Measurements from ENCODE around the gene BTBD9.

BTBD9 gene

GRCh38 chr6:38187811-38188590, 451.7 kb downstream of the BTBD9 start:
- no peaks in the 10 kb centered on the region for H3K9me3 ChIP-seq (ENCODE audit: insufficient read depth, low read length)
- DNase-seq (ENCODE audit: low read depth, low spot score) = no peak
- no peak overlapping the region for H3K9ac ChIP-seq (ENCODE audit: insufficient read length, low read depth)
- H3K4me1 ChIP-seq (ENCODE audit: insufficient read depth, insufficient read length) = peaks cover 20% of the 10 kb centered on the region
- H3K4me3 ChIP-seq (ENCODE audit: insufficient read length, low read depth) = no peak overlapping the region
- H3K36me3 ChIP-seq (ENCODE audit: insufficient read depth, insufficient read length, low read length) = no peaks in the 10 kb centered on the region
- TF ChIP-seq ZNF274 (IDR thresholded peaks at IDR 0.05; ENCODE audit: low read depth, low read length) = no peak
- no peak for TF ChIP-seq SUZ12 (IDR thresholded peaks at IDR 0.05; ENCODE audit: extremely low read depth, insufficient read depth, insufficient read length)
- no peaks in the 10 kb centered on the region for H3K27me3 ChIP-seq (ENCODE audit: insufficient read depth, insufficient read length)

DNA sequence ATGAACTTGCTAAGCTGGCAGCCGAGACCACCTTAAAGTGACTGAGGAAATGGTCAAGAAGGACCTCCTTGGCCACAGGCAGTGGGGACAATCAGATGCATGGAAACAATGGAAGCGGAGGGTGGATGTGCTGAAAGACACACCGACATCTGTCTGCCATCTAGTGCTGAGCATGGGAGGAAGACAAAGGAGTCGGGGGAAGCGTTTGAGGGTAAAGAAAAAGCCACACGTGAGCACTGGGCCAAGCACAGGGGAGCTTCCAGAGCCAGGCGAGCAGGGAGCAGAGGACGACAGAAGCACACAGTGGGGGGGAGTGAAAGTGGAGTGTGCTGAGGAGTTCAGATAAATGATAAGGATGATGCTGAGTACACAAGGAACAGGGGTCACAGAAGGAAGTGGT, 452.4 kb downstream of the BTBD9 start:
- H3K36me3 ChIP-seq (ENCODE audit: insufficient read depth, insufficient read length, low read length) = no peaks in the 10 kb centered on the region
- H3K27me3 ChIP-seq (ENCODE audit: insufficient read depth, insufficient read length) = no peaks in the 10 kb centered on the region
- no peak for TF ChIP-seq ZNF274 (IDR thresholded peaks at IDR 0.05; ENCODE audit: low read depth, low read length)
- H3K9me3 ChIP-seq (ENCODE audit: insufficient read depth, low read length) = no peaks in the 10 kb centered on the region
- H3K9ac ChIP-seq (ENCODE audit: insufficient read length, low read depth) = no peak overlapping the region
- DNase-seq (ENCODE audit: low read depth, low spot score) = no peak
- H3K4me3 ChIP-seq (ENCODE audit: insufficient read length, low read depth) = no peak overlapping the region
- H3K4me1 ChIP-seq (ENCODE audit: insufficient read depth, insufficient read length) = peaks cover 17% of the 10 kb centered on the region

- DNase-seq (ENCODE audit: low read depth, low spot score) = no peak
- TF ChIP-seq YY1 (IDR thresholded peaks at IDR 0.05; ENCODE audit: insufficient read depth, insufficient read length) (no peak), SUZ12 (IDR thresholded peaks at IDR 0.05; ENCODE audit: extremely low read depth, insufficient read depth, insufficient read length) (no peak), ZNF274 (IDR thresholded peaks at IDR 0.05; ENCODE audit: low read depth, low read length) (no peak)
- Histone ChIP-seq H3K27me3 (ENCODE audit: insufficient read depth, insufficient read length) (no peaks in the 10 kb centered on the region), H3K9me3 (ENCODE audit: insufficient read depth, low read length) (no peaks in the 10 kb centered on the region), H3K4me3 (ENCODE audit: insufficient read length, low read depth) (no peak overlapping the region), H3K36me3 (ENCODE audit: insufficient read depth, insufficient read length, low read length) (no peaks in the 10 kb centered on the region), H3K4me1 (ENCODE audit: insufficient read depth, insufficient read length) (peaks cover 10% of the 10 kb centered on the region), H3K9ac (ENCODE audit: insufficient read length, low read depth) (no peak overlapping the region)
These were observed 454.0 kb downstream of the BTBD9 start for GRCh38 chr6:38185752-38186151.

- DNase-seq (ENCODE audit: low read depth, low spot score) = no peak
- Histone ChIP-seq H3K4me1 (ENCODE audit: insufficient read depth, insufficient read length) (peaks cover 10% of the 10 kb centered on the region), H3K36me3 (ENCODE audit: insufficient read depth, insufficient read length, low read length) (no peaks in the 10 kb centered on the region), H3K27me3 (ENCODE audit: insufficient read depth, insufficient read length) (no peaks in the 10 kb centered on the region), H3K9ac (ENCODE audit: insufficient read length, low read depth) (no peak overlapping the region), H3K9me3 (ENCODE audit: insufficient read depth, low read length) (no peaks in the 10 kb centered on the region), H3K4me3 (ENCODE audit: insufficient read length, low read depth) (no peak overlapping the region)
- no peak for TF ChIP-seq YY1 (IDR thresholded peaks at IDR 0.05; ENCODE audit: insufficient read depth, insufficient read length)
- TF ChIP-seq ZNF274 (IDR thresholded peaks at IDR 0.05; ENCODE audit: low read depth, low read length) = no peak
- no peak for TF ChIP-seq SUZ12 (IDR thresholded peaks at IDR 0.05; ENCODE audit: extremely low read depth, insufficient read depth, insufficient read length)
These were observed 454.5 kb downstream of the BTBD9 start for GRCh38 chr6:38185244-38185643.

DNA sequence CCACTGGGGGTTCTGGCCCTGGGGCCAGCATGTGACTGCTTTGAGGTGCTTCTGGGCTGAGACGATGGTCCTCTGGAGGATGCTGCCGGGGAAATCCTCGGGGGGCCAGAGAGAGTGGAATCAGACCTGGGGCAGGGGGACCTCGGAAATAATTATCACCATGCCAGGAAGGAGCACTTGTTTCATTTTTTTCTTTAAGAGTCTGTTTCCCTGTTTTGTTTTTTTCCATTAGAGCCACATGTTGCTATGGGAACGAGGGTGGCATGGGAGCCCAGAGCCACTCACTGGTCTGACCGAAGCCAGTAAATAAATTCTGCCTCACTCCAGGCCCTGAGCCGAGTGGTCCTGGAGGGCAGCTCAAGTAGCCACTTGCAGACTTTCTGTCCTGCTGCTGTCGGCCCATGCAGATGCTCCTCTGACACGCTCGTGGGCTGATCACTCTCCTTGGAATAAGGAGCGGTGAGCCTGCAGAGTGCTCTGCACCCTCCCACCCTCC, 455.1 kb downstream of the BTBD9 start:
- Histone ChIP-seq H3K9me3 (ENCODE audit: insufficient read depth, low read length) (no peaks in the 10 kb centered on the region), H3K4me1 (ENCODE audit: insufficient read depth, insufficient read length) (peaks cover 10% of the 10 kb centered on the region), H3K36me3 (ENCODE audit: insufficient read depth, insufficient read length, low read length) (no peaks in the 10 kb centered on the region), H3K9ac (ENCODE audit: insufficient read length, low read depth) (no peak overlapping the region), H3K27me3 (ENCODE audit: insufficient read depth, insufficient read length) (no peaks in the 10 kb centered on the region), H3K4me3 (ENCODE audit: insufficient read length, low read depth) (no peak overlapping the region)
- TF ChIP-seq ZNF274 (IDR thresholded peaks at IDR 0.05; ENCODE audit: low read depth, low read length) (no peak), YY1 (IDR thresholded peaks at IDR 0.05; ENCODE audit: insufficient read depth, insufficient read length) (no peak), SUZ12 (IDR thresholded peaks at IDR 0.05; ENCODE audit: extremely low read depth, insufficient read depth, insufficient read length) (no peak)
- no peak for DNase-seq (ENCODE audit: low read depth, low spot score)

DNA sequence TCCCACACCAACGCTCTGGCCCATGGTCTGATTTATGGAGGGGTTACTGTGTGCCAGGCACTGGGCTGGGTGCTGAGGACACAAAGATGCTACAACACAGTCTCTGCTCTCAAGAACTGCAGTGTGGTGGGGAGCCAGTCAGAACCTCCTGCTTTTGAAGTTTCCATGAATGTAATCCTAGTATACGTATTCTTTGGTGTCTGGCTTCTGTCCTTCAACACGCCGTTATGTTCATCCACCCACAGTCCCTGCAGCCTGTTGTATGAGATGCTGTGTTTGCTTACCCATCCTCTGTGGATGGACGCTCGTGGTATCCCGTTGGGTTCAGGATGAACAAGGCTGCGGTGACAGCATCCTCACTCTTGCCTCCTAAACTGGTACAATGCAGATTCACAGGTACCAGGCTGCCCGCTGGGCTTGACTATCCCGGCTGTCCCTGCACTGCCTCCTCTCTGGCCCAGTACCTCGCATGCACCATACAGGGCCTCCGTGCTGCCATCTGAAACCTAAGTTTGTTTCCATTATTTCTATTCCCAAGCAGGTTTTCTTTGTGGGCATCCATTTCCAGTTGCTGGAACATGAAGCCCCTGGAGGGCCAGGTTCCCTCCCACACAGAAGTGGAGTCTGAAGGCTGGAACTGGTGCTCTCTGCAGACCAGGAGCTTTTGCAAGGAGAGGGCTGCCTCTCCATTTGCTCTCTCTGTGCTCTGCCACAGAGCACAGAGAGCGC, 455.7 kb downstream of the BTBD9 start:
- Histone ChIP-seq H3K9me3 (ENCODE audit: insufficient read depth, low read length) (no peaks in the 10 kb centered on the region), H3K4me3 (ENCODE audit: insufficient read length, low read depth) (no peak overlapping the region), H3K4me1 (ENCODE audit: insufficient read depth, insufficient read length) (peaks cover 10% of the 10 kb centered on the region), H3K36me3 (ENCODE audit: insufficient read depth, insufficient read length, low read length) (no peaks in the 10 kb centered on the region), H3K9ac (ENCODE audit: insufficient read length, low read depth) (no peak overlapping the region), H3K27me3 (ENCODE audit: insufficient read depth, insufficient read length) (no peaks in the 10 kb centered on the region)
- TF ChIP-seq ZNF274 (IDR thresholded peaks at IDR 0.05; ENCODE audit: low read depth, low read length) (no peak), SUZ12 (IDR thresholded peaks at IDR 0.05; ENCODE audit: extremely low read depth, insufficient read depth, insufficient read length) (no peak), YY1 (IDR thresholded peaks at IDR 0.05; ENCODE audit: insufficient read depth, insufficient read length) (no peak)
- DNase-seq (ENCODE audit: low read depth, low spot score) = no peak

GRCh38 chr6:38182426-38182825, 457.3 kb downstream of the BTBD9 start:
- TF ChIP-seq SUZ12 (IDR thresholded peaks at IDR 0.05; ENCODE audit: extremely low read depth, insufficient read depth, insufficient read length) (no peak), YY1 (IDR thresholded peaks at IDR 0.05; ENCODE audit: insufficient read depth, insufficient read length) (no peak)

More at GRCh38 chr6:38182426-38182825, 457.3 kb downstream of the BTBD9 start:
- peaks cover 5% of the 10 kb centered on the region for H3K4me1 ChIP-seq (ENCODE audit: insufficient read depth, insufficient read length)
- no peak overlapping the region for H3K9ac ChIP-seq (ENCODE audit: insufficient read length, low read depth)
- no peaks in the 10 kb centered on the region for H3K36me3 ChIP-seq (ENCODE audit: insufficient read depth, insufficient read length, low read length)
- no peak for DNase-seq (ENCODE audit: low read depth, low spot score)
- no peak overlapping the region for H3K4me3 ChIP-seq (ENCODE audit: insufficient read length, low read depth)
- no peaks in the 10 kb centered on the region for H3K27me3 ChIP-seq (ENCODE audit: insufficient read depth, insufficient read length)
- H3K9me3 ChIP-seq (ENCODE audit: insufficient read depth, low read length) = no peaks in the 10 kb centered on the region

Data from NT2/D1 (cell line).